GM21528 (cell line): ENCODE data around the gene RPH3AL.

Experiments
- ATAC-seq: cut with Tn5 transposase; IDR thresholded peaks from one replicate; pipeline ENCODE4 v1.9.1; 2021; ENCODE audit warnings: mild to moderate bottlenecking, moderate library complexity; ENCODE audit not compliant: unreplicated experiment, low FRiP score

RPH3AL gene

GRCh38 chr17:337866-338265, 14.7 kb downstream of the RPH3AL start:
- no peak for ATAC-seq

GRCh38 chr17:337453-337852, 15.2 kb downstream of the RPH3AL start:
- ATAC-seq, result no peak

- ATAC-seq, result no peak
Observed at GRCh38 chr17:337022-337420, 15.6 kb downstream of the RPH3AL start.

GRCh38 chr17:336110-337021, 16.2 kb downstream of the RPH3AL start:
- no peak for ATAC-seq

- ATAC-seq, result no peak
Observed at GRCh38 chr17:335691-336090, 16.9 kb downstream of the RPH3AL start.

GRCh38 chr17:334974-335481, 17.6 kb downstream of the RPH3AL start:
- no peak for ATAC-seq

GRCh38 chr17:333626-334396, 18.8 kb downstream of the RPH3AL start:
- no peak for ATAC-seq

GRCh38 chr17:332558-333322, 19.9 kb downstream of the RPH3AL start:
- ATAC-seq, result no peak

GRCh38 chr17:332023-332422, 20.6 kb downstream of the RPH3AL start:
- ATAC-seq, result no peak

GRCh38 chr17:330993-331701, 21.5 kb downstream of the RPH3AL start:
- ATAC-seq, result no peak

GRCh38 chr17:329784-330420, 22.7 kb downstream of the RPH3AL start:
- no peak for ATAC-seq

- ATAC-seq, result no peak
Observed at GRCh38 chr17:327971-328370, 24.6 kb downstream of the RPH3AL start.

GRCh38 chr17:327296-327695, 25.3 kb downstream of the RPH3AL start:
- ATAC-seq, result no peak

- no peak for ATAC-seq
Observed at GRCh38 chr17:326010-326621, 26.5 kb downstream of the RPH3AL start.

- no peak for ATAC-seq
Observed at GRCh38 chr17:325270-326009, 27.2 kb downstream of the RPH3AL start.

GRCh38 chr17:323721-324571, 28.7 kb downstream of the RPH3AL start:
- no peak for ATAC-seq

GRCh38 chr17:323181-323580, 29.4 kb downstream of the RPH3AL start:
- ATAC-seq, result no peak
